HCT116 (cell line): ENCODE results near the gene CTNNA1. TPM values are rescaled to one million over a fixed set of nuclear protein-coding genes. Genes with fewer than 3 reads are reported as not detected.
"Not testable (repeated sequence)": the region's sequence is repeated elsewhere in the genome, so short reads cannot be mapped to it uniquely, and the experiment has no call there.

Experiments used
- ATAC-seq: fragments of 200-7000 bp; cut with Tn5 transposase; 2 replicates; pipeline ENCODE4 v1.9.1; 2020; ENCODE audit warnings: mild to moderate bottlenecking, moderate library complexity
- BruUV-seq: library from RNA; stranded (reverse); fragments of 400-500 nt; replicated peaks from 2 replicates; lab custom pipeline; 2021; lab: Mats Ljungman, UMichigan
- CTCF ChIA-PET: fragments of 300-600 bp; sonication (Branson Sonifier 250); formaldehyde crosslinking; loops from one replicate; lab custom pipeline; 2021; ENCODE audit warnings: antibody characterized with exemption; lab: Charles Lee
- POLR2A ChIA-PET: fragments of 300-600, 350-600 bp; sonication (Branson Sonifier 250); formaldehyde crosslinking; loops from one replicate; lab custom pipeline; 2021; ENCODE audit warnings: antibody characterized with exemption; lab: Charles Lee
- RAD21 ChIA-PET, 2 experiments: fragments of 300-600 bp; sonication (Branson Sonifier 250); formaldehyde crosslinking; loops; one replicate each; lab custom pipeline; 2023; ENCODE audit warnings: low total read pairs in 2 of 2; ENCODE audit not compliant: uncharacterized antibody in 2 of 2, unreplicated experiment in 2 of 2, low non-redundant PET in 1 of 2; lab: Charles Lee
- DNase-seq: peaks from one replicate; pipeline ENCODE4 v3.0.0-alpha.2; 2010; ENCODE audit warnings: low read depth, low spot score
- H2AFZ ChIP-seq: fragments of 200-600 bp; shearing (Covaris generic), sonication (generic); 2 replicates; pipeline ENCODE4 v1.6.1; 2017; ENCODE audit warnings: low read depth, mixed run types, mixed read lengths, antibody characterized with exemption, low read length; ENCODE audit not compliant: poor library complexity, severe bottlenecking
- H3K27ac ChIP-seq: 2 replicates; pipeline ENCODE4 v1.5.1; 2012; ENCODE audit warnings: low read depth, low read length
- H3K27me3 ChIP-seq: fragments of 200-600 bp; sonication (generic); 2 replicates; pipeline ENCODE4 v1.6.1; 2016; ENCODE audit warnings: mixed run types, low read length, mixed read lengths; ENCODE audit not compliant: insufficient read depth
- H3K36me3 ChIP-seq, 2 experiments: fragments of 200-500 bp in 1 of 2; fragments of 200-600 bp in 1 of 2; sonication (Bioruptor generic) in 1 of 2; sonication (generic) in 1 of 2; 2 replicates each; pipeline versions ENCODE4 v1.5.1 to v1.6.1; 2014 to 2016; ENCODE audit warnings: low read length in 2 of 2, inconsistent platforms in 1 of 2, mixed read lengths in 1 of 2, mixed run types in 1 of 2; ENCODE audit not compliant: insufficient read depth in 2 of 2, control insufficient read depth in 1 of 2
- H3K4me1 ChIP-seq, 2 experiments: fragments of 200-600 bp in 1 of 2; sonication (generic) in 1 of 2; 2 replicates each; pipeline versions ENCODE4 v1.5.1 to v1.6.1; 2012 to 2017; ENCODE audit warnings: low read length in 2 of 2, inconsistent platforms in 1 of 2, mild to moderate bottlenecking in 1 of 2, mixed read lengths in 1 of 2, mixed run types in 1 of 2, moderate library complexity in 1 of 2; ENCODE audit not compliant: insufficient read depth in 2 of 2, control insufficient read depth in 1 of 2
- H3K4me2 ChIP-seq: fragments of 200-600 bp; sonication (generic); 2 replicates; pipeline ENCODE4 v1.6.1; 2017; ENCODE audit warnings: mixed run types, low read length, mixed read lengths
- H3K4me3 ChIP-seq, 2 experiments: fragments of 200-600 bp in 1 of 2; sonication (generic) in 1 of 2; replicated peaks in 1 of 2; 2 replicates each; pipeline ENCODE4 v1.5.1; 2011 to 2016; ENCODE audit warnings: low read length in 2 of 2, control low read depth in 1 of 2, low read depth in 1 of 2, mild to moderate bottlenecking in 1 of 2, mixed read lengths in 1 of 2, mixed run types in 1 of 2
- H3K79me2 ChIP-seq: fragments of 200-600 bp; sonication (generic); 2 replicates; pipeline ENCODE4 v1.6.1; 2017; ENCODE audit warnings: mild to moderate bottlenecking, mixed run types, low read length, moderate library complexity, mixed read lengths; ENCODE audit not compliant: insufficient read depth
- H3K9ac ChIP-seq: fragments of 200-600 bp; sonication (generic); 2 replicates; pipeline ENCODE4 v1.6.1; 2016; ENCODE audit warnings: low read length, mixed read lengths
- H3K9me2 ChIP-seq: fragments of 200-600 bp; sonication (generic), shearing (Covaris generic); 2 replicates; pipeline ENCODE4 v1.6.1; 2017; ENCODE audit warnings: mixed run types, mild to moderate bottlenecking, moderate library complexity; ENCODE audit not compliant: insufficient read depth
- H3K9me3 ChIP-seq, 2 experiments: fragments of 200-500 bp in 1 of 2; fragments of 200-600 bp in 1 of 2; sonication (Bioruptor generic) in 1 of 2; sonication (generic) in 1 of 2; 2 replicates each; pipeline ENCODE4 v1.6.1; 2014 to 2017; ENCODE audit warnings: low read length in 2 of 2, mixed read lengths in 2 of 2, inconsistent platforms in 1 of 2, low read depth in 1 of 2, mild to moderate bottlenecking in 1 of 2, mixed run types in 1 of 2, moderate library complexity in 1 of 2; ENCODE audit not compliant: control insufficient read depth in 1 of 2, insufficient read depth in 1 of 2
- H4K20me1 ChIP-seq: fragments of 200-600 bp; sonication (generic), shearing (Covaris generic); 2 replicates; pipeline ENCODE4 v1.6.1; 2017; ENCODE audit warnings: mixed run types, mild to moderate bottlenecking, moderate library complexity; ENCODE audit not compliant: insufficient read depth
- ATF3 ChIP-seq: IDR thresholded peaks from 2 replicates; pipeline ENCODE4 v1.6.1; 2012
- CEBPB ChIP-seq: IDR thresholded peaks from 2 replicates; pipeline ENCODE4 v1.6.1; 2012; ENCODE audit warnings: low read depth
- CTCF ChIP-seq, 3 experiments: fragments of 200-600 bp in 1 of 3; sonication (generic) in 1 of 3; IDR thresholded peaks in 2 of 3; conservative IDR thresholded peaks in 1 of 3; 2 replicates each; pipeline ENCODE4 v1.5.1; 2012 to 2017; ENCODE audit warnings: low read depth in 2 of 3, low read length in 2 of 3, antibody characterized with exemption in 1 of 3, borderline replicate concordance in 1 of 3, control low read depth in 1 of 3, mild to moderate bottlenecking in 1 of 3, mixed read lengths in 1 of 3, mixed run types in 1 of 3, moderate library complexity in 1 of 3; ENCODE audit not compliant: insufficient read depth in 1 of 3
- EZH2 ChIP-seq: fragments of 200-600 bp; sonication (generic); IDR thresholded peaks from 2 replicates; pipeline ENCODE4 v1.6.1; 2017; ENCODE audit warnings: antibody characterized with exemption, mixed run types
- EZH2phosphoT487 ChIP-seq: fragments of 200-600 bp; IDR thresholded peaks from 2 replicates; pipeline ENCODE4 v1.6.1; 2018; ENCODE audit warnings: antibody characterized with exemption, borderline replicate concordance
- intact Hi-C: fragments of 100-400 bp; cut with micrococcal nuclease; formaldehyde crosslinking; loops from 2 replicates; pipeline ENCODE4 v1.10.0; 2022
- total RNA-seq: library from RNA; stranded (reverse); gene quantifications from one replicate; pipeline ENCODE4 v1.2.1, GENCODE V29; 2021; ENCODE audit not compliant: unreplicated experiment

The CTNNA1 gene
- total RNA-seq, 1 experiment from 2014 or later: 313 TPM

DNA sequence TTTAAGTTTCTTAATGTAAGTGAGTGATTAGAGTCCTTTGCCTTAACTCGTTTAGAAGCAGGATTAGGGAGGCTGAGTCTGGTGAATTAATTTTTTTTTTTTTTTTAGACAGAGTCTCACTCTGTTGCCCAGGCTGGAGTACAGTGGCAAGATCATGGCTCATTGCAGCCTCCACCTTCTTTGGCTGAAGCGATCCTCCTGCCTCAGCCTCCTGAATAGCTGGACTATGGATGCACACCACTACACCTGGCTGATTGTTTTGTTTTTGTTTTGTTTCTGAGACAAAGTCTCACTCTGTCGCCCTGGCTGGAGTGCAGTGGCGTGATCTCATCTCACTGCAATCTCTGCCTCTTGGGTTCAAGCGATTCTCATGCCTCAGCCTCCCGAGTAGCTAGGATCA is 20.4 kb downstream of the CTNNA1 start:
- H3K79me2 ChIP-seq: peaks cover 82% of the 10 kb centered on the region
- DNase-seq, H3K9me2 ChIP-seq, H3K4me2 ChIP-seq, H4K20me1 ChIP-seq, H3K4me1 ChIP-seq, intact Hi-C loops, H3K27ac ChIP-seq, H3K27me3 ChIP-seq, H3K9me3 ChIP-seq, H3K4me3 ChIP-seq, H2AFZ ChIP-seq, RAD21 ChIA-PET, H3K9ac ChIP-seq, ATAC-seq, BruUV-seq, H3K36me3 ChIP-seq: not testable (repeated sequence)
- ChIA-PET CTCF (interaction anchor here (3.0 kb wide), 1 partner anchor 16 kb away, joined by 13 read pairs; no protein-coding TSS in a partner anchor), POLR2A (interaction anchor here (0.6 kb wide), 1 partner anchor 230 kb away, joined by 3 read pairs; no protein-coding TSS in a partner anchor)

DNA sequence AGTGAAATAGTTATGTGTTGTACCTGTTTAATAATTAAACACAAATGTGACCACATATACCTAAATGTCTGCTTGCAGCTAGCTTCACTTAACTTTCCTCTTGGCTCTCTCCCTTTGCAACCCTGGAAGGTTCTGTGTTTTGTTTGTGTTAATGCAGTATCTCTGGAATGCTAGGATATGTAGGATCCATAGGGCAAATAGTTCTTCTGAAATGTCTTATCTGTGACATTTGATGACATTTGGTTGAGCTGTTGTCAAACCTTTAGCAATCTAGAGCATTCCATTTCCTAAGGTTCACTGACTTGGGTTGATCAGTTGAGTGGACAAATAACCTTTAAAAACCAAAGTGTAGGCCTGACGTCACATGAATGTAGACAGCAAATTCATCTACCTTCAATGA is 21.8 kb downstream of the CTNNA1 start:
- H3K4me2 ChIP-seq: no peak overlapping the region
- no peak overlapping the region for H3K9ac ChIP-seq
- TF ChIP-seq CTCF (IDR thresholded peaks at IDR 0.05 in 2 of 3, conservative IDR thresholded peaks at IDR 0.05 in 1 of 3; ENCODE audit: borderline replicate concordance in 1 of 3, insufficient read depth in 1 of 3, low read depth in 2 of 3, low read length in 2 of 3) (no peak), EZH2 (no peak), CEBPB (no peak), ATF3 (no peak), EZH2phosphoT487 (no peak)
- TF ChIP-seq, all 23 proteins: peak for 0
- BruUV-seq: no TSS peak
- DNase-seq (no peak), ATAC-seq (no peak)
- H3K79me2 ChIP-seq: peaks cover 82% of the 10 kb centered on the region
- no peak overlapping the region for H3K4me3 ChIP-seq
- ChIA-PET POLR2A (no interaction called here), RAD21 (no interaction called here), CTCF (no interaction called here)
- peaks cover 2 to 8% of the 10 kb centered on the region in 2 experiments; a peak in 2 of 4 replicates for H3K36me3 ChIP-seq
- H4K20me1 ChIP-seq: peaks cover 3% of the 10 kb centered on the region; the same call in 1 of the 2 replicates
- H3K4me1 ChIP-seq: no peaks in the 10 kb centered on the region
- H2AFZ ChIP-seq: no peak overlapping the region
- no peak overlapping the region for H3K27ac ChIP-seq
- intact Hi-C loops: no loop called here
- H3K27me3 ChIP-seq: no peaks in the 10 kb centered on the region
- H3K9me3 ChIP-seq: no peaks in the 10 kb centered on the region
- H3K9me2 ChIP-seq: no peaks in the 10 kb centered on the region
